PC-9 (cell line): ENCODE data around the gene MIF4GD. TPM values are rescaled to one million over a fixed set of nuclear protein-coding genes. Genes with fewer than 3 reads are reported as not detected.

ENCODE experiments used
- BruUV-seq: library from RNA; stranded (reverse); fragments of 400-500 nt; replicated peaks from 2 replicates; lab custom pipeline; 2021; lab: Mats Ljungman, UMichigan
- CTCF ChIA-PET: fragments of 300-600 bp; sonication (Branson Sonifier 250); formaldehyde crosslinking; loops from one replicate; lab custom pipeline; 2022; ENCODE audit warnings: antibody characterized with exemption; lab: Charles Lee
- POLR2A ChIA-PET: fragments of 300-600 bp; sonication (Branson Sonifier 250); formaldehyde crosslinking; loops from one replicate; lab custom pipeline; 2022; ENCODE audit warnings: antibody characterized with exemption; ENCODE audit not compliant: unreplicated experiment; lab: Charles Lee
- DNase-seq, 2 experiments: peaks; one replicate each; pipeline versions ENCODE4 v3.0.0 to v3.0.0-alpha.2; 2015 to 2022; ENCODE audit warnings: mixed read lengths in 1 of 2
- H2AFZ ChIP-seq: fragments of 200-600 bp; sonication (generic); 2 replicates; pipeline ENCODE4 v1.8.1; 2017; ENCODE audit warnings: antibody characterized with exemption
- H3F3A ChIP-seq: fragments of 200-600 bp; sonication (generic); 2 replicates; pipeline ENCODE4 v1.8.1; 2017; ENCODE audit warnings: antibody characterized with exemption, mild to moderate bottlenecking, low read depth; ENCODE audit not compliant: insufficient read depth
- H3K27ac ChIP-seq: fragments of 200-600 bp; sonication (generic); 2 replicates; pipeline ENCODE4 v1.6.1; 2016; ENCODE audit warnings: mixed run types
- H3K27me3 ChIP-seq: fragments of 200-600 bp; sonication (generic); 2 replicates; pipeline ENCODE4 v1.6.1; 2016; ENCODE audit warnings: low read depth, mixed run types; ENCODE audit not compliant: insufficient read depth
- H3K36me3 ChIP-seq: fragments of 200-600 bp; sonication (generic); 2 replicates; pipeline ENCODE4 v1.6.1; 2016; ENCODE audit warnings: low read depth, mixed run types
- H3K4me1 ChIP-seq: fragments of 200-600 bp; sonication (generic); replicated peaks from 2 replicates; pipeline ENCODE4 v1.6.1; 2016; ENCODE audit warnings: mixed run types; ENCODE audit not compliant: insufficient read depth
- H3K4me2 ChIP-seq: fragments of 200-600 bp; sonication (generic); 2 replicates; pipeline ENCODE4 v1.6.1; 2017; ENCODE audit warnings: mixed run types
- H3K4me3 ChIP-seq: fragments of 200-600 bp; sonication (generic); 2 replicates; pipeline ENCODE4 v1.6.1; 2016; ENCODE audit warnings: mixed run types
- H3K79me2 ChIP-seq: fragments of 200-600 bp; sonication (generic); 2 replicates; pipeline ENCODE4 v1.6.1; 2017; ENCODE audit warnings: low read depth, mixed run types
- H3K9me2 ChIP-seq: fragments of 200-600 bp; sonication (generic); 2 replicates; pipeline ENCODE4 v1.8.1; 2017; ENCODE audit warnings: mild to moderate bottlenecking; ENCODE audit not compliant: insufficient read depth
- H3K9me3 ChIP-seq: fragments of 200-600 bp; sonication (generic); 2 replicates; pipeline ENCODE4 v1.8.1; 2016; ENCODE audit warnings: low read depth; ENCODE audit not compliant: insufficient read depth
- H4K20me1 ChIP-seq: fragments of 200-600 bp; sonication (generic); 2 replicates; pipeline ENCODE4 v1.8.1; 2017; ENCODE audit not compliant: insufficient read depth
- EZH2 ChIP-seq: fragments of 200-600 bp; sonication (generic); IDR thresholded peaks from 2 replicates; pipeline ENCODE4 v1.8.0; 2017; ENCODE audit warnings: antibody characterized with exemption, low read depth
- intact Hi-C: fragments of 100-400 bp; cut with micrococcal nuclease; formaldehyde crosslinking; loops from one replicate; pipeline ENCODE4 v1.10.0; 2022; ENCODE audit not compliant: unreplicated experiment
- total RNA-seq: library from RNA; stranded (reverse); gene quantifications from 2 replicates; pipeline ENCODE4 v1.2.3, GENCODE V29; 2021
- TF ChIP-seq, protein P1 (sequence below): fragments of 200-600 bp; sonication (generic); conservative IDR thresholded peaks from 2 replicates; pipeline ENCODE4 v1.6.1; 2017; ENCODE audit warnings: mixed run types, antibody characterized with exemption, mild to moderate bottlenecking, moderate library complexity

MIF4GD gene
- total RNA-seq, 1 experiment from 2014 or later, result 23.4 TPM

DNA sequence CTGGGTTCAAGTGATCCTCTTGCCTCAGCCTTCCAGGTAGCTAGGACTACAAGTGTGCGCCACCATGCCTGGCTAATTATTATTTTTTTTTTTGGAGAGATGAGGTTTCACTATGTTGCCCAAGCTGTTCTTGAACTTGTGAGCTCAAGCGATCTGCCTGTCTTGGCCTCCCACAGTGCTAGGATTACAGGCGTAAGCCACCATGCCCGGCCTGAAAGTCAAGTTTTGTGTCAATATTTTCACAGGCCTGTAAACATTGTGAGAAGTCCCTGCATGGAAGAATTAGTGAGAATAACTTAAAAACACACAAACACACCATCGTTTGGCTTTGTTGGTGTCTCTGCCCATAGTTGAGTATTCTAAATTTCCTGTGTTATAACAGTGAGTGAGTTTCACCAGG, 43.3 kb downstream of the MIF4GD start:
- POLR2A ChIA-PET, result no interaction called here
- 0 out of 2 replicates have a peak, but pooled peaks cover 4% of the 10 kb centered on the region for H3F3A ChIP-seq
- H3K9me2 ChIP-seq, result no peaks in the 10 kb centered on the region
- peaks cover 14% of the 10 kb centered on the region; the same call in 1 of the 2 replicates for H3K36me3 ChIP-seq
- no peak overlapping the region for H3K4me2 ChIP-seq
- H2AFZ ChIP-seq, result no peak overlapping the region
- H3K27ac ChIP-seq, result no peak overlapping the region
- H3K9me3 ChIP-seq, result no peaks in the 10 kb centered on the region
- H4K20me1 ChIP-seq, result 0 out of 2 replicates have a peak, but pooled peaks cover 7% of the 10 kb centered on the region
- TF ChIP-seq, protein P1, sequence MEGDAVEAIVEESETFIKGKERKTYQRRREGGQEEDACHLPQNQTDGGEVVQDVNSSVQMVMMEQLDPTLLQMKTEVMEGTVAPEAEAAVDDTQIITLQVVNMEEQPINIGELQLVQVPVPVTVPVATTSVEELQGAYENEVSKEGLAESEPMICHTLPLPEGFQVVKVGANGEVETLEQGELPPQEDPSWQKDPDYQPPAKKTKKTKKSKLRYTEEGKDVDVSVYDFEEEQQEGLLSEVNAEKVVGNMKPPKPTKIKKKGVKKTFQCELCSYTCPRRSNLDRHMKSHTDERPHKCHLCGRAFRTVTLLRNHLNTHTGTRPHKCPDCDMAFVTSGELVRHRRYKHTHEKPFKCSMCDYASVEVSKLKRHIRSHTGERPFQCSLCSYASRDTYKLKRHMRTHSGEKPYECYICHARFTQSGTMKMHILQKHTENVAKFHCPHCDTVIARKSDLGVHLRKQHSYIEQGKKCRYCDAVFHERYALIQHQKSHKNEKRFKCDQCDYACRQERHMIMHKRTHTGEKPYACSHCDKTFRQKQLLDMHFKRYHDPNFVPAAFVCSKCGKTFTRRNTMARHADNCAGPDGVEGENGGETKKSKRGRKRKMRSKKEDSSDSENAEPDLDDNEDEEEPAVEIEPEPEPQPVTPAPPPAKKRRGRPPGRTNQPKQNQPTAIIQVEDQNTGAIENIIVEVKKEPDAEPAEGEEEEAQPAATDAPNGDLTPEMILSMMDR, result no peak
- TF ChIP-seq EZH2, result no peak
- no peaks in the 10 kb centered on the region for H3K79me2 ChIP-seq
- intact Hi-C loops, result no loop called here
- no peak overlapping the region for H3K4me3 ChIP-seq
- CTCF ChIA-PET, result no interaction called here
- no peak for DNase-seq
- H3K4me1 ChIP-seq, result no peaks in the 10 kb centered on the region
- no peaks in the 10 kb centered on the region for H3K27me3 ChIP-seq
- BruUV-seq, result no TSS peak

DNA sequence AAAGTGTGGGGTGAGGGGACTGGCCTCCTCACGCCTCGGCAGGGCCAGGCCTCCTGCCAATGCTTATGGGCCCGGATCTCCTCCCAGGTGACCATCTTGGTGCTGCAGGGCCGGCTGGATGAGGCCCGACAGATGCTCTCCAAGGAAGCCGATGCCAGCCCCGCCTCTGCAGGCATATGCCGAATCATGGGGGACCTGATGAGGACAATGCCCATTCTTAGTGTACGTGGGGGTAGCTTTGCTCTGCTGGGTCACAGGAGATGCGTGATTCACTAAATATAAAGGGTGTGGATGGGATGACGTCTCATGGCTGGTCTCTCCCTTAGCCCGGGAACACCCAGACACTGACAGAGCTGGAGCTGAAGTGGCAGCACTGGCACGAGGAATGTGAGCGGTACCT, 46.0 kb downstream of the MIF4GD start:
- TF ChIP-seq, protein P1, result no peak
- TF ChIP-seq EZH2, result no peak
- Histone ChIP-seq H2AFZ (no peak overlapping the region), H3K27ac (no peak overlapping the region), H3K36me3 (peaks cover 9% of the 10 kb centered on the region; the same call in 1 of the 2 replicates), H3K9me3 (no peaks in the 10 kb centered on the region), H3K4me2 (no peak overlapping the region), H3K4me1 (no peaks in the 10 kb centered on the region), H3K4me3 (no peak overlapping the region), H4K20me1 (0 out of 2 replicates have a peak, but pooled peaks cover 7% of the 10 kb centered on the region), H3K79me2 (no peaks in the 10 kb centered on the region), H3K27me3 (no peaks in the 10 kb centered on the region), H3K9me2 (no peaks in the 10 kb centered on the region), H3F3A (0 out of 2 replicates have a peak, but pooled peaks cover 4% of the 10 kb centered on the region)
- intact Hi-C loops, result no loop called here
- POLR2A ChIA-PET, result no interaction called here
- no peak for DNase-seq
- BruUV-seq, result no TSS peak
- CTCF ChIA-PET, result no interaction called here

DNA sequence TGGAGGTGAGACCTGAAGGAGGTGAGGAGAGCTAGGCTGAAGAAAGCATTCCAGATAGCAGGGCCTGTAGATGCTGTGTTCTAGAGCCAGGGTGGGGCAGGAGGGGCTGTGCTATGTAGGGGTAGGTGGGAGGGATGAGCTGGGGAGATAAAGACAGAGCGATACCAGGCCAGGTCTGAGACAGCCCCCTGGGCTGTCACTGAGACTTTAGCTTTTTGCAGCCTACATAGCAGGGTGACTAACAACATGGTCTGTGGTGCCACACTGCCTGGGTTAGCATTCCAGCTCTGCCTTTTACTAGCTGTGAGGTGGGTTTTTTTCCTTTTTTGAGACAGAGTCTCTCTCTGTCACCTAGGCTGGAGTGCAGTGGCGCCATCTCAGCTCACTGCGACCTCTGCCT, 51.2 kb downstream of the MIF4GD start:
- no peak overlapping the region for H3K4me3 ChIP-seq
- TF ChIP-seq, protein P1, result no peak
- no peak for TF ChIP-seq EZH2
- peaks cover 22% of the 10 kb centered on the region; the same call in 1 of the 2 replicates for H3K36me3 ChIP-seq
- no peaks in the 10 kb centered on the region for H3K27me3 ChIP-seq
- no peak overlapping the region for H2AFZ ChIP-seq
- no TSS peak for BruUV-seq
- intact Hi-C loops, result no loop called here
- H3K4me2 ChIP-seq, result no peak overlapping the region
- H3K9me2 ChIP-seq, result no peaks in the 10 kb centered on the region
- H3K9me3 ChIP-seq, result no peaks in the 10 kb centered on the region
- H3F3A ChIP-seq, result peaks cover 2% of the 10 kb centered on the region; the same call in 1 of the 2 replicates
- H4K20me1 ChIP-seq, result 0 out of 2 replicates have a peak, but pooled peaks cover 5% of the 10 kb centered on the region
- DNase-seq, result no peak
- no peak overlapping the region for H3K27ac ChIP-seq
- CTCF ChIA-PET, result no interaction called here
- POLR2A ChIA-PET, result interaction anchor here (0.5 kb wide), 1 partner anchor 30 kb away, joined by 4 read pairs; no protein-coding TSS in a partner anchor
- no peaks in the 10 kb centered on the region for H3K4me1 ChIP-seq
- H3K79me2 ChIP-seq, result no peaks in the 10 kb centered on the region
